GM21360 (cell line): ENCODE data around the gene MTTP.
"Not testable (repeated sequence)": the region's sequence is repeated elsewhere in the genome, so short reads cannot be mapped to it uniquely, and the experiment has no call there.

Experiments used
- ATAC-seq: cut with Tn5 transposase; IDR thresholded peaks from one replicate; pipeline ENCODE4 v1.9.1; 2021; ENCODE audit warnings: mild to moderate bottlenecking, moderate library complexity; ENCODE audit not compliant: unreplicated experiment

The MTTP gene

GRCh38 chr4:99574530-99575324 is at the start of gene MTTP:
MTTP (plus strand) TSS chr4:99574824; CDS start chr4:99574910, 86 bp downstream.
- peak; percentile 76 for ATAC-seq

DNA sequence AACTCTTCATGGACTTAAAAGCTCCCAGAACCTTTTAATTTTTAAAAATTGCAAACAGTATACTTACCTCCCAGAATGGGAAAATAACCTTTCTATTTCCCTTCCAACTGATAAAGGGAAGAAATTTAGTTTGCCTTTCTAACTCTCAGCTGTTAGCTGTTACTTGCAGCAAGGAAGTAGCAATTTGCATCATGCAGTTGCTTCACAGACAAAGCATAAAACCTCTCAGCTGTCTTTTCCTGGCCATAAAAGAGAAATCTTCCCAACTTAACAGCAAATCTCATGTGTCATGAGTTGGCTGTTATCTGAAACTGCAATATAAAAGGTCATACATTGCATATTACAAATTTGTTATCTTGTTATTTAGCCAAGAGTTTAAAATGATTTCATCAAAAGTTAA is 45.4 kb upstream of the MTTP start:
- ATAC-seq = no peak

DNA sequence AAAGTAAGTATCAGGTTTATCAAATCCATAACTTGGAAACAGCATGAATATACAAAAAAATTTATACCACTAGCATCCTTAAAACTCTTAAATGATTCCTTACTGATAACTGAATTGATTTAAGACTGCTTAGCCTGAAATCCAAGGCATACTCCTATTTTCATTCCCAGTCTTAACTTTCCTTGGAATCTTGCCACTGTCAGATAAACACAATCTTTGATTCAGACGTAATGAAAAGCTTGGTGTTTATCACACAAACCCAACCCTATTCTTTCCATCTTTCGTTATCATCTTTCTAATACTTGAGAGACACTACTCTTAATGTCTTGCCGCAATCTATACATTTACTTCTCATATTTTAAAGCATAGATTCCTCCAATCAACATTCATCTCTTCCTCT is 44.7 kb upstream of the MTTP start:
- ATAC-seq = no peak

GRCh38 chr4:99534699-99535098 is 39.9 kb upstream of the MTTP start:
- ATAC-seq = not testable (repeated sequence)

GRCh38 chr4:99536271-99536670 is 38.4 kb upstream of the MTTP start:
- no peak for ATAC-seq

- ATAC-seq = no peak
Measured at GRCh38 chr4:99536848-99537247, 37.8 kb upstream of the MTTP start.

GRCh38 chr4:99537674-99538073 is 37.0 kb upstream of the MTTP start:
- no peak for ATAC-seq

- ATAC-seq = no peak
Measured at GRCh38 chr4:99540277-99540939, 34.2 kb upstream of the MTTP start.

- ATAC-seq = no peak
Measured at GRCh38 chr4:99552872-99553271, 21.8 kb upstream of the MTTP start.

- ATAC-seq = peak; percentile 93
Measured at GRCh38 chr4:99563310-99564186, 11.1 kb upstream of the MTTP start, which contains the start of gene TRMT10A. TRMT10A (minus strand) TSS chr4:99564039; CDS start chr4:99559338, 4,701 bp downstream.

- ATAC-seq = no peak
Measured at GRCh38 chr4:99564921-99565320, 9.7 kb upstream of the MTTP start.

DNA sequence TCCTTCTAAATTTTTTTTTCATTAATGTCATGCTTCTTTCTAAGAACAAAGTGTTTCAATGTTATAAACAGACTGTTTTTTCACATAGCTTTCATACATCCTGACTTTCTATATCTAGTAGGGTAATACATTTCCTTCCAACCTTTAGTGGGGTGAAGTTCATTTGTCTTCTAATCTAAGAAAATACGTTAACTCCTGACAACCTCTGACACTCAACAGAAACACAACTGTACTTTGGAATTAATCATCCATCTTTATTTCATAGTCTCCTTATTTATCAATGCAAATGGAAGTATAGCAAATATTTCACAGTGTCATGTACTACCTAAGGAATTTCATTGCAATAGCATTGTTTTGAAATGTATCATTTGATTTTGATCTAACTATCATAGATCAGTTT is 2.7 kb upstream of the MTTP start:
- ATAC-seq = no peak

- ATAC-seq = no peak
Measured at GRCh38 chr4:99572527-99573240, 1.9 kb upstream of the MTTP start.

DNA sequence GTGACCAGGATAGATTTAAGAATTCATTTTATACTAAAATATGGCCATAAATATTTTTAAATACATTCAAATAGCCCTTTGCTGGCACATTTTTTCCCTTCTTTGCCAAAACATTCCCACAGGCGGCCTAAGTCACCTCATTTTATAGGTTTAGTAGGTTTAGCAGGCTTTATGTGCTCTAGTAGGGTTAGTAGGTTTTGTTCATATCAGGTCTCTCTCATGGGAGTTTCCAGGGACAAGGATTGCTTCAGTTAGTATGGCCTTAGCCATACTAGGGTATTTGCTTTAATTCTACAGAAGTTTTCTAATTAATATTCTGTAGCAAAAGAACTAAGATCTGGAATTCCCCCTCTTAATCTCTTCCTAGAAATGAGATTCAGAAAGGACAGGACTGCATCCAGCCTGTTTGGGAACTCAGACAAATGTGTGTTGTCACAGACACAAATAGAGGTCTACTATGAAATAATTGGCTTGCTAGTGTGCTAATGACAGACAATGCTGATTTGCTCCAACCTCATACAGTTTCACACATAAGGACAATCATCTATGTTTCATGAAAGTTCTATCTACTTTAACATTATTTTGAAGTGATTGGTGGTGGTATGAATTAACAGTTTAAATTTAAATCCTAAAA is 772 bp upstream of the MTTP start:
- ATAC-seq = no peak

GRCh38 chr4:99578714-99579113 is 4.1 kb downstream of the MTTP start:
- ATAC-seq = no peak

GRCh38 chr4:99585516-99585915 is 10.9 kb downstream of the MTTP start:
- no peak for ATAC-seq

GRCh38 chr4:99586322-99586721 is 11.7 kb downstream of the MTTP start:
- no peak for ATAC-seq

DNA sequence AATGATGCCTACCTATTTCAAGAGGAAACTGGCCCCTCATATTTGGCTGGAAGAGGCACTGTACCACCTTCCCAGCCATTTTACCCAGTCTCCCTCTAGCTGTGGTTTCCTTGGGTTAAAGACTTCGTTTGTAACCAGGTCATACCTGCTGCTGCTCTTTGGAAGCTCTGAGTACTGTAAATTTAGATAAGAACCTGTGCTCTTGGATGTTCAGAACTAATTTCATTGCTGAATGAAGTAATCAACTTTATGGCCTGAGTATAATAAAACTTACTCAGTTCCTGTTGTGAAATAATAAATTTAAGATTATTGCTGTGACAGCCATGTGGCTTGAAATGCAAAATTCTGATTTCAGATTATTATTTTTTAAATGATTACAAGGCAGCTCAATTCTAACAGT is 12.2 kb downstream of the MTTP start:
- ATAC-seq = no peak

- ATAC-seq = no peak
Measured at GRCh38 chr4:99587309-99587708, 12.7 kb downstream of the MTTP start.

DNA sequence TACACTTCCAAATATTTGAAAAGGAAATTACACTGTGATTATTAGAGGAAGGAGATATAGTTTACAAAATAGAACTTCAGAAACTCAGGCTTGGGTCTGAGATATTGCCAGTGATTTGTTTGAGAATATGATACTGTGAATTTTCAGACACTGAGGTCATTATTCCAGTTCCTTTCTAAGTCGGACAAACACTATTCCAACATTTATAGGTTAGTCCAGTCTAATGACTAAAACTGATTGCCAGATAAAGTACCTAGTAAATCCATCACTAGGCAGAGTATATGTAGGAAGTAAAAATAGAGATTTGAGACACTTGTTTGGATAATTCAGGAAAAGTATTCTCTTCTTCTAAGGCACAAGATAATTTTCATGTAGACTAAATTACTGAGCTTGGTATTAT is 13.2 kb downstream of the MTTP start:
- ATAC-seq = no peak
